Fibroblast of villous mesenchyme (primary cell): ENCODE measurements around the gene FSTL1. TPM values are rescaled to one million over a fixed set of nuclear protein-coding genes. Genes with fewer than 3 reads are reported as not detected.
A peak's percentile ranks its signal among the peaks of the same experiment; 100 is the strongest.

Source experiments
- DNase-seq: peaks from one replicate; pipeline ENCODE4 v3.0.0-alpha.2; 2010; ENCODE audit warnings: low read depth
- H3K4me3 ChIP-seq: 2 replicates; pipeline ENCODE4 v1.5.1; 2011; ENCODE audit warnings: low read depth, mild to moderate bottlenecking, low read length
- CTCF ChIP-seq: IDR thresholded peaks from 2 replicates; pipeline ENCODE4 v1.5.1; 2012; ENCODE audit warnings: low read depth, mild to moderate bottlenecking, low read length; ENCODE audit not compliant: insufficient read depth
- total RNA-seq: library from RNA; depleted of rRNA; stranded (reverse); fragments of >200 nt; gene quantifications from 2 replicates; pipeline ENCODE4 v1.2.3, GENCODE V29; 2012

Gene FSTL1
- total RNA-seq, 1 donor, result 1,795 TPM

GRCh38 chr3:120459196-120459595 lies 8.4 kb upstream of the FSTL1 start:
- H3K4me3 ChIP-seq, result no peak overlapping the region
- no peak for TF ChIP-seq CTCF
- no peak for DNase-seq

- no peak overlapping the region for H3K4me3 ChIP-seq
- no peak for DNase-seq
- no peak for TF ChIP-seq CTCF
Measured at GRCh38 chr3:120457827-120458226, 7.0 kb upstream of the FSTL1 start.

DNA sequence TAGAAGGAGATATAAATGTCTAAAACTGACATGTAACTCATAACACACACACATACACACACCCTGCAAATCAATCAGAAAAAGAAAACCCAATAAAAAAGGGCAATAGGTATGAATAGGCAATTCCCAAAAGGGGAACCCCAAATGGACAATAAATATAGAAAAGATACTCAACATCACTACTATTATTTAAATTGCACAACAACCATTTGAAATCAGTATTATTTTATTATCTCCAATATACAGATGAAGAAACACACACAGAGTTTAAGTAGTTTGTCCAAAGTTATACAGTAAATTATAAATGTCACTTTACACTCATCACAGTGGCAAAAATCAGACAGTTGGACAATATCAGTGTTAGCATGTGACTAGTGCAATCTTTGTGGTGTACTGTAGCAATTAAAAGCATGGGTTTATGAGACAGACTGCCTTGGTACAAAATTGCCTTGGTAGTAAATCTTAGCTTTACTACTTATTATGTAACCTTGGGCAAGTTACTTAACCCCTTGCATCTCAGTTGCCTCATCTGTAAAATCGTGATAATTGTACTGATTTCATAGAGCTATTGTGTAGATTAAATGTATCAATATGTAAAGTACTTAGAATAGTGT lies 3.4 kb upstream of the FSTL1 start:
- no peak overlapping the region for H3K4me3 ChIP-seq
- peak; percentile 79 for DNase-seq
- TF ChIP-seq CTCF, result no peak

- no peak for DNase-seq
- no peak overlapping the region for H3K4me3 ChIP-seq
- no peak for TF ChIP-seq CTCF
Measured at GRCh38 chr3:120452816-120453215, 2.0 kb upstream of the FSTL1 start.

GRCh38 chr3:120451806-120452205 lies 1.0 kb upstream of the FSTL1 start:
- no peak for TF ChIP-seq CTCF
- no peak for DNase-seq
- peak overlapping the region; percentile 94 for H3K4me3 ChIP-seq

GRCh38 chr3:120451272-120451761 lies 525 bp upstream of the FSTL1 start:
- no peak for DNase-seq
- peak overlapping the region; percentile 94 for H3K4me3 ChIP-seq
- TF ChIP-seq CTCF, result no peak
